H1 (cell line): ENCODE data around the gene POLR2H. TPM values are rescaled to one million over a fixed set of nuclear protein-coding genes. Genes with fewer than 3 reads are reported as not detected.

Source experiments
- ASH2L ChIP-seq: fragments of 200-600, 300-600 bp; sonication (generic); IDR thresholded peaks from one replicate; pipeline ENCODE4 v1.7.1; 2017; ENCODE audit warnings: low read length
- ATF3 ChIP-seq: IDR thresholded peaks from 2 replicates; pipeline ENCODE4 v1.6.1; 2011; ENCODE audit warnings: low read depth, mild to moderate bottlenecking, low read length; ENCODE audit not compliant: insufficient read depth
- BCL11A ChIP-seq, 2 experiments: IDR thresholded peaks; one replicate each; pipeline ENCODE4 v1.6.1; 2011; ENCODE audit warnings: low read depth in 2 of 2, low read length in 2 of 2, mild to moderate bottlenecking in 2 of 2
- CEBPB ChIP-seq: IDR thresholded peaks from 2 replicates; pipeline ENCODE4 v1.6.1; 2012; ENCODE audit warnings: low read depth, low read length
- CHD2 ChIP-seq: IDR thresholded peaks from 2 replicates; pipeline ENCODE4 v1.6.1; 2012; ENCODE audit warnings: low read length, improper control_type of control experiment
- CREB1 ChIP-seq: IDR thresholded peaks from 2 replicates; pipeline ENCODE4 v1.6.1; 2012; ENCODE audit warnings: inconsistent platforms
- CTBP2 ChIP-seq: IDR thresholded peaks from 2 replicates; pipeline ENCODE4 v1.7.0; 2011; ENCODE audit warnings: borderline replicate concordance, mild to moderate bottlenecking, moderate library complexity, mixed read lengths, low read length; ENCODE audit not compliant: insufficient read depth, insufficient read length
- CTCF ChIP-seq, 3 experiments: IDR thresholded peaks; 1 replicate in 2 of 3; 2 replicates in 1 of 3; pipeline versions ENCODE4 v1.5.1 to v1.6.1; 2011; ENCODE audit warnings: low read length in 3 of 3, mild to moderate bottlenecking in 3 of 3, inconsistent platforms in 2 of 3, low read depth in 1 of 3, moderate library complexity in 1 of 3; ENCODE audit not compliant: insufficient read depth in 1 of 3; ENCODE audit errors: control extremely low read depth in 1 of 3
- EGR1 ChIP-seq: IDR thresholded peaks from 2 replicates; pipeline ENCODE4 v1.6.1; 2011; ENCODE audit warnings: low read depth, low read length, borderline replicate concordance
- EP300 ChIP-seq, 2 experiments: IDR thresholded peaks; 1 replicate in 1 of 2; 2 replicates in 1 of 2; pipeline ENCODE4 v1.6.1; 2011 to 2012; ENCODE audit warnings: low read depth in 2 of 2, low read length in 2 of 2, mild to moderate bottlenecking in 2 of 2, borderline replicate concordance in 1 of 2, inconsistent platforms in 1 of 2, moderate library complexity in 1 of 2
- GTF2F1 ChIP-seq: IDR thresholded peaks from 2 replicates; pipeline ENCODE4 v1.6.1; 2012; ENCODE audit warnings: low read depth, low read length, improper control_type of control experiment, borderline replicate concordance
- HDAC6 ChIP-seq: IDR thresholded peaks from one replicate; pipeline ENCODE4 v1.7.1; 2012; ENCODE audit warnings: low read depth, mild to moderate bottlenecking, inconsistent platforms, low read length, moderate library complexity
- MAFK ChIP-seq: IDR thresholded peaks from 2 replicates; pipeline ENCODE4 v1.6.1; 2012; ENCODE audit warnings: low read depth, mild to moderate bottlenecking, improper control_type of control experiment, low read length
- NRF1 ChIP-seq: IDR thresholded peaks from 2 replicates; pipeline ENCODE4 v1.6.1; 2011; ENCODE audit warnings: mild to moderate bottlenecking, low read depth, low read length, improper control_type of control experiment
- RFX5 ChIP-seq: IDR thresholded peaks from 2 replicates; pipeline ENCODE4 v1.6.1; 2011; ENCODE audit warnings: low read depth, low read length, improper control_type of control experiment, borderline replicate concordance
- RXRA ChIP-seq: IDR thresholded peaks from 2 replicates; pipeline ENCODE4 v1.6.1; 2011; ENCODE audit warnings: low read depth, mild to moderate bottlenecking, low read length, moderate library complexity; ENCODE audit not compliant: insufficient read depth
- SIN3A ChIP-seq, 2 experiments: IDR thresholded peaks in 1 of 2; conservative IDR thresholded peaks in 1 of 2; 2 replicates each; pipeline ENCODE4 v1.6.1; 2011 to 2012; ENCODE audit warnings: low read length in 2 of 2, improper control_type of control experiment in 1 of 2, low read depth in 1 of 2, mild to moderate bottlenecking in 1 of 2
- SP1 ChIP-seq: IDR thresholded peaks from 2 replicates; pipeline ENCODE4 v1.6.1; 2011; ENCODE audit warnings: low read depth, low read length
- TAF7 ChIP-seq: optimal IDR thresholded peaks from 2 replicates; pipeline ENCODE3; 2011; ENCODE audit warnings: low read depth, mild to moderate bottlenecking, inconsistent platforms, low read length, moderate library complexity, borderline replicate concordance
- TCF12 ChIP-seq: IDR thresholded peaks from 2 replicates; pipeline ENCODE4 v1.6.1; 2011; ENCODE audit warnings: low read depth, mild to moderate bottlenecking, low read length
- ZNF274 ChIP-seq: IDR thresholded peaks from 2 replicates; pipeline ENCODE4 v1.7.0; 2012; ENCODE audit warnings: low read length, borderline replicate concordance; ENCODE audit errors: extremely low read depth
- polyA plus RNA-seq, 7 experiments: library from polyadenylated mRNA; depleted of rRNA in 3 of 7; stranded (reverse) in 5 of 7; unstranded in 2 of 7; fragments of >200 nt in 5 of 7; fragments of 200-250 nt in 2 of 7; gene quantifications; 1 replicate in 5 of 7; 2 replicates in 1 of 7; 4 replicates in 1 of 7; pipeline versions ENCODE4 v1.2.1 to v1.2.3, GENCODE V29; 2011 to 2013; ENCODE audit warnings: missing spikeins in 2 of 7, mixed read lengths in 2 of 7
- total RNA-seq: library from RNA; stranded (reverse); fragmentation: NEBNext Ultra II Directional; extraction: Animal tissue kit (Norgen Biotek cat#: 25700); gene quantifications from 2 replicates; pipeline ENCODE4 v1.2.1, GENCODE V29; 2021

POLR2H gene
- total and polyA plus RNA-seq, 2 of the 8 experiments (the other 6 are each of a cell fraction or from before 2014, with no cell fraction given) = 113 to 335 TPM

GRCh38 chr3:184361932-184362667, 590 bp downstream of the POLR2H start (continued):
- TF ChIP-seq CTCF (IDR thresholded peaks at IDR 0.05; ENCODE audit: control extremely low read depth in 1 of 3, insufficient read depth in 1 of 3, low read depth in 1 of 3, low read length in 3 of 3) (no peak), TCF12 (no peak), ATF3 (no peak), CTBP2 (peak; percentile 6), ASH2L (peak; percentile 21), CHD2 (no peak), SIN3A (conservative IDR thresholded peaks at IDR 0.05 in 1 of 2, IDR thresholded peaks at IDR 0.05 in 1 of 2; ENCODE audit: low read depth in 1 of 2, low read length in 2 of 2) (no peak; a peak in 1 of 4 replicates), MAFK (no peak), ZNF274 (no peak), HDAC6 (no peak), RXRA (no peak), TAF7 (no peak), EP300 (IDR thresholded peaks at IDR 0.05; ENCODE audit: borderline replicate concordance in 1 of 2, low read depth in 2 of 2, low read length in 2 of 2) (peak in 1 of 2 experiments; percentile 72; a peak in 1 of 3 replicates), CREB1 (no peak), NRF1 (no peak), SP1 (no peak), GTF2F1 (no peak), CEBPB (no peak), RFX5 (no peak), BCL11A (IDR thresholded peaks at IDR 0.05; ENCODE audit: low read depth in 2 of 2, low read length in 2 of 2) (no peak), EGR1 (peak; percentile 56)
